HG03460 (cell line): Measurements from ENCODE around the gene C9orf40.
A peak's percentile ranks its signal among the peaks of the same experiment; 100 is the strongest.

Source experiments
- ATAC-seq: cut with Tn5 transposase; IDR thresholded peaks from one replicate; pipeline ENCODE4 v1.9.1; 2021; ENCODE audit not compliant: unreplicated experiment

C9orf40 gene, protein sequence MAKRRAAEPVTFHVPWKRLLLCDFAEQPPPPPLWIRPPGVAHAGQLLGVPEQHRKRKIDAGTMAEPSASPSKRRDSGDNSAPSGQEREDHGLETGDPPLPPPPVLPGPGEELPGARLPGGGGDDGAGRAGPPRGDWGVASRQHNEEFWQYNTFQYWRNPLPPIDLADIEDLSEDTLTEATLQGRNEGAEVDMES

DNA sequence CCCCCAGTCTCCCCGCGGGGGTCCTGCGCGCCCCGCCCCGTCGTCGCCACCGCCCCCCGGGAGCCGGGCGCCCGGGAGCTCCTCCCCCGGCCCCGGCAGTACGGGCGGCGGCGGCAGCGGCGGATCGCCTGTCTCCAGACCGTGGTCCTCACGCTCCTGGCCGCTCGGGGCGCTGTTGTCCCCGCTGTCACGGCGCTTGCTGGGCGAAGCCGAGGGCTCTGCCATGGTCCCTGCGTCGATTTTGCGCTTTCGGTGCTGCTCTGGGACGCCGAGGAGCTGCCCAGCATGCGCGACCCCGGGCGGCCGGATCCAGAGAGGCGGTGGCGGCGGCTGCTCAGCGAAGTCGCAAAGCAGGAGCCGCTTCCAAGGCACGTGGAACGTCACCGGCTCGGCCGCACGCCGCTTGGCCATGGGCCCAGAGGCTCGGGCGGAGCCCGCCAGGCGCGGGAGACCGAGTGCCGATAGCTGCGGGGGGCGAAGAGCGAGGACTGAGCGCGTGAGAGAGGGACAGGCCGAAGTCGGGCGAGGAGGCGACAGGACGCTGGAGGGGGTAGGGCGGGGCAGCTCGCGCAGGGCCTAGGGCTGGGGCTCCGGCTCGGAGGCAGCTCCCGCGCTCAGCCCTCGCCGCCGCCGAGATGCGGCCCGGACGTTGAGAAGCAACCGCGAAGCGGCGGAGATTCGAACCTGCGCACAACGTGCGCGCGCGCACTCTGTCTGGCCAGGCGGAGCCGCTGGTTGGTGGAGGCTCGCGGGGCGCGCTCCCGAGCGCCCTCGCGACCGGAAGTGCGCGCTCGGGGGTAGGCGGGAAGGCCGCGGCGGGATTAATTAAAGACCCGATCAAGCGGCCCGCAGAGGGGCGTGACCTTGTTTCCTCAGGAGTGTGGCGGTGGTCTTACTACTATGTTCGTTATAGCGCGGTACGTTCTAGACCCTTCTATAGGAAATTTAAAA lies at the start of gene C9orf40:
Gene C9orf40, minus strand, starts transcription at position 712 of the 951 bp plus-strand sequence. Its CDS starts 301 bp downstream, at position 411.
- peak; percentile 92 for ATAC-seq

DNA sequence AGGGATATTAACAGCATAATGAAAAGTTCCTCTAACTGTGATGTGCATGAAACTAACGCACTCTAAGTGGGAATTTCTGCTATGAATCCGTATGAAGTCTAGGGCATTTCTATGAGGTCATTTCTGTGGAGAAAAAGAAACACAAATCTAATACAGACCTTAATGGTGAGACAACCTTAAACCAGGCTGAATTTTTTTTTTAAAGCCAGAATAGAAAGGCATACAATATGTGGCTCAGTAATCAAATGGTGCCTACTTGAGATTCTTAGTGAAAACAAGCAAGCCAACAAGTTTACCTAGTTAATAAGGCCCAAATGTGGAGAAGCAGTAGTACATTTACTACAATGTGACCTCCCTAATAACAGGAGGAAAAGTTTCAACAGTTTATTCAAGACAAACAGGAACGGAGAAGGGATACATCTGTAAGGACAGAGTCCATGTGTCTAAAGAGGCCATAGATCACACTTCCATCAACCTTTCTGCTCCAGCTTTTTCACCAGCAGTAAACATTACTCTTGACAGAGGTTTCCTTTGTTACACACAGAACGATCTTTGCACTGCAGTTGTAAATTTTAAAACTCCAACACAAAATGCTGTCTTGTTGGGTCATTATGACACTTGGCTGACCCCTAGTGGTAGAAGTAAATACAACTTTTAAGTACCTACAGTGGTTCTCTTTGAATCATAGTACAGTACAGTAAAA lies 49.2 kb upstream of the C9orf40 start:
- ATAC-seq = peak; percentile 84

GRCh38 chr9:75000835-75001234 lies 48.1 kb upstream of the C9orf40 start:
- ATAC-seq = peak; percentile 48

DNA sequence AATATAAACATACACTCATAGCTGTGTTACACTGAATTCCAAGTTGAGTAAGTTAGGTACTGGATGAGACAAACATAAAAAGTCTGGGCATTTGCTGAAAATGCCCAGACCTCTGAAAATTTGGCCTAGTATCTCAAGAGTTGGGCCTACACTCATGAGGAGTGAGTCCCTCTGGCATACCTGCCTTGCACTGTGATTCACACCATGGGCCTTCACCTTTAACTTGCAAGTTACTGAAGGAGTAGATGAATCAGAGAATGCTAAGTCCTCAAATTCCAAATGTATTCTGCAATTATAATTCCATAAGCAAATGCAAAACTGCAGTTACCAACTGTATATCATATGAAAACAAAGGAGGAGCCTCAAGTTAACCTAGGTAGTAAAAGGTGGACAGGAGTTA lies 32.3 kb upstream of the C9orf40 start:
- ATAC-seq = no peak

DNA sequence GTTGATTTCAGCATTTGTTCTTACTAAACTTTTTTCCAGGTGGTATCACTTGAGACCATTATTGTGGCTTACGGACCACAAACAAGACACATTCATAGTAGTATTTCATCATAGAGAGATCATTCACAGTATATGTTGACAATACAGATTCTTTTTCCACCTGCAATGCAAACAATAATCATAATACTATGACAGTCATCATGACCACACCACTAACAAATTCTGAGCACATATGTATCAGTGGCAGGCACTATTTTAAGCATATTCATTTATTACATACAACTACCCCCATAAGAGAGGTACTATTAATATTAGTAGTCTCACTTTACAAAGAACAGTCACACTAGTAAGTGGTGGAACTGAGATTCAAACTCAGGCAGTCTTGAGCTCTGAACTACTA lies 31.0 kb upstream of the C9orf40 start:
- ATAC-seq = no peak

DNA sequence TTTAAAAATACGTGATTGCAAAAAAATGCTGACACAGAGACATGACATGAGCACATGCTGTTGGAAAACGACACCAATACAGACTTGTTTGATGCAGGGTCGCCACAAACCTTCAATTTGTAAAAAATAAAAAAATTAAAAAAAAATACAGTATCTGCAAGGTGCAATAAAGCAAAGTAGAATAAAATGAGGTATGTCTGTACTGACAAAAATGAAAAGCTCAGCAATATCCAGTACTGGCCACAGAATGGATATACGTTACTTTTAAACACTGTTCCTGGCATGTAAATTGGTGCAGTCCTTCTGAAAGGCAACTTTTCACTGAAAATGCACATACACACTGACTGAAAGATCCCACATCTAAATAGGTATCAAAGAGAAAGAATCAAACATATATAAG lies 27.1 kb upstream of the C9orf40 start:
- ATAC-seq = no peak

DNA sequence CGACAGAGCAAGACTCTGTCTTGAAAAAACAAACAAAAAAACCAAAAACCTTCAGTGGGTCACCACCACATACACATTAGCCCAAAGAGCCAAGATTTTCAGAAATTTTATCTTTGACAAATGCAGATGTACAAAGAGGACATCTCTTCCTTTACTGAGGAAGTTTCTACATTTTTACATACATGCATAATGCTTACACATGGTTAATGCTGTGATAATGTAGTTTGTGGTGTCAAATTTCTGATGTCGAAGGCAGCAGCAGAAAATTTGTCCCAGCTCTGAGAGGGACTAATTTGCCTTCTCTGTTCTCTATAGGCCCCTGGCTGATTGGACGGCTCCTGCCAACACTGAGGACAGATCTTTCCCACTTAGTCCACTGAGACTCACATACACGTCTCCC lies 24.6 kb upstream of the C9orf40 start:
- ATAC-seq = no peak

DNA sequence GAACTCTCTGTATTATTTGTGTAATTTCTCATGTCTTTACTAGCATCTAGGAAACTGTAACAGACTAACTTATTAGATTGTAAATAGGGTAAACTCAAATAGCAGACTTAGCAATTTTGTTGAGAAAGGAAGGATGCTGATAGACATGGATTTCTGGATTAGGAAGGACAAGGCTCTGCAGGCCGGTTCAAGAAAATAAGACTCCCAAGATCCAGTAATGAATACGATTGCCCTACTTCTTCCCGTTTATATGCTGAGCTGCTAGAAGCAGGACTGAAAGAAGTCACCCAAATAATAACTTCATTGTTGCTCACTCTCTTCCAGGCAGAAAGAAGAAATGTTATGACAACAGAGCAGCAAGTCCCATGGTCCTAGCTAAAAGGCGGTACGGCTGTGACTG lies 22.8 kb upstream of the C9orf40 start:
- ATAC-seq = no peak

- no peak for ATAC-seq
Measured at GRCh38 chr9:74974558-74974957, 21.8 kb upstream of the C9orf40 start.

- ATAC-seq = no peak
Measured at GRCh38 chr9:74973714-74974113, 21.0 kb upstream of the C9orf40 start.

- ATAC-seq = no peak
Measured at GRCh38 chr9:74963056-74963455, 10.3 kb upstream of the C9orf40 start.

- no peak for ATAC-seq
Measured at GRCh38 chr9:74961496-74961895, 8.8 kb upstream of the C9orf40 start.

DNA sequence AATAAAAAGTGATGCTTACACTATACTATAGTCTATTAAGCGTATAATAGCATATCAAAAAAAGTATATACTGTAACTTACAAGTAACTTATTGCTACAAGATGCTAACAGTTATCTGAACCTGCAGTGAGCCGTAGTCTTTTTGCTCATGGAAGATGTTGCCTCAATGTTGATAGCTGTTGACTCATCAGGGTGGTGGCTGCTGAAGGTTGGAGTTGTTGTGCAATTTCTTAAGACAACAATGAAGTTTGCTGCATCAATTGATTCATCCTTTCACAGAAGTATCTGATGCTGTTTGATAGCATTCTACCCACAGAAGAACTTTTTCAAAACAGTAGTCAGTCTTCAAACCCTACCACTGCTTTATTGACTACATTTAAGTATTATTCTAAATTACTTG lies 7.8 kb upstream of the C9orf40 start:
- no peak for ATAC-seq

DNA sequence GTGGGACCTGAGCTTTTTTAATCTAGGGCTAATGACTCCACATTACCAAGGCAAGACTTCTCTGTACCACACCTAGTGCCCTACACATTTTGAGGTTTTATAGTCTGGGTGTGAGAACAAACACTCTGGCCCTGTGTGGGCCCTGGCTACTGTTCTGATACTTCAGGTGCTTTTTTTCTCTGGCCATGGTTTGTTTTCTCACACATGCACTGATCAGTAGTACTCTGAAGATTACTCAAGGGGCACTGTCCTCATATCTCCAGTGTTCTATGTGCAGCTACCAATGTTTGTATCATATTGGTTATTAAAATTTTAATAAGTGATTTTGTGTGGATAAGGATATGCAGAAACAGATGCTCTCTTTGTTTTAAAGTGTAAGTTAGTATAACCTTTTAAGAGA lies 5.9 kb upstream of the C9orf40 start:
- ATAC-seq = no peak

GRCh38 chr9:74953235-74953751 lies 581 bp upstream of the C9orf40 start:
- ATAC-seq = peak; percentile 6

DNA sequence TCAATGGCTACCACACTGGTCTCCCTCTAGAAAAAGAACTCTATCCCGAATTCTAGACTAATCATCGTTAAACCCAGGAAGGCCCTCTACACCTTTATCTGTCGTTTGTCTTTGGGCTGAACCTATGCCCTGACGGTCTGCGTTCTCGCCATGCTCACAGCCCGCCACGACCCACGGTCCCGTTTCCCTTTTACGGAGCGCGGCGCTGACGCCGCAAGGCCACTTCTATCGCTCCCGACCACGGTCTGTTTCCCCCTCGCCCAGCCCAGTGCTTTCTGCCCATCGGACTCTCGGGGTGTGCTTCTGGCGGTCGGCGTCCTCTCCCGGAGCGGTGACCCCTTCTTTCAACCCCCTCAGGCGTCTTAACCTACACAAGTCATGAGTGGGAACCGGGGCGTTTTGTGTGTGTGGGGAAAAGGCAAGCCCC lies 974 bp downstream of the C9orf40 start:
- peak; percentile 35 for ATAC-seq

DNA sequence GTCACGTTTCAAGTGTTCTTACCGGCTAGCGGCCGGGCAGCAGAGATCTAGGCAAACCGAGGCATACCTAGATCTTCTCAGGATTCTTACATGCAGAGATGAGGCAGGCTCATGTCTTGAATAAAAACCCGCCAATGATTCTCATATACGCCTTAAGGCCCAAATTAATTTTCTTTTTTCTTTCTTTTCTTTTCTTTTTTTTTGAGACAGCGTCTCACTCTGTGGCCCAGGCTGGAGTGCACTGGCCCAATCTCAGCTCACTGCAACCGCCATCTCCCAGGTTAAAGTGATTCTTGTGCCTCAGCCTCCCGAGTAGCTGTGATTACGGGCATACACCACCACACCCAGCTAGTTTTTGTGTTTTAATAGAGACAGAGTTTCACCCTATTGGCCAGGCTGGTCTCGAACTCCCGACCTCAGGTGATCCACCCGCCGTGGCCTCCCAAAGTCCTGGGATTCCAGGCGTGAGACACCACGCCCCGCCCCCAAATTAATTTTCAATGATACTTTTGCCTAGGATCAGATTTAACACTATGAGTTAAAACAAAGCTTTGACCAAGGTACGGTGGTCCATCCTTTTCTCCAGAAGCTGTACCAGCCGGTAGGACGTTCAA lies 1.5 kb downstream of the C9orf40 start:
- ATAC-seq = no peak

GRCh38 chr9:74949859-74950855 lies 2.6 kb downstream of the C9orf40 start:
- ATAC-seq = no peak

DNA sequence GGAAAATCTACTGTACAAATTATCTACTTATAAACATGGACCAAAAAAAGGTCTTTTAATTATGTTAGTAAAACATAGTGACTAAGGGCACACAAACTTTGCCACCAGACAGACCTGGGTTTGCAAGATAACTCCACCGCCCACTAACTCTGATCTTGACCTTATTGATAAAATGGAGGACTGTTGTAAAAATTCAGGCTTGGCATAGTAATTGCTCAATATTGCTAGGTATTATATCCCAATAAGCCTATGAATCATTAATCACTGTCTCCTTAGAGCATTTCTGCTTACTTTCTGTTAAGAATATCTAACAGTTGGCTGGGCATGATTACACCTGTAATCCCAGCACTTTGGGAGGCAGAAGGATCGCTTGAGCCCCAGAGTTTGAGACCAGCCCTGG lies 3.8 kb downstream of the C9orf40 start:
- ATAC-seq = no peak

GRCh38 chr9:74946686-74947085 lies 6.0 kb downstream of the C9orf40 start:
- ATAC-seq = no peak
